Stomach (tissue), 9 donors: ENCODE measurements around the gene WDR26. TPM values are rescaled to one million over a fixed set of nuclear protein-coding genes. Genes with fewer than 3 reads are reported as not detected.

Experiments used
- DNase-seq, 2 donors: peaks; one replicate each; pipeline versions ENCODE4 v3.0.0 to v3.0.0-alpha.2; 2013 to 2019
- H3K27ac ChIP-seq, 5 donors: fragments of 200-600 bp in 4 of 5; sonication (generic) in 4 of 5; one replicate each; pipeline ENCODE4 v1.5.1; 2013 to 2019; ENCODE audit warnings: mild to moderate bottlenecking in 1 of 5, moderate library complexity in 1 of 5
- H3K27me3 ChIP-seq, 3 donors: fragments of 200-600 bp; sonication (generic); one replicate each; pipeline ENCODE4 v1.5.1; 2017 to 2019; ENCODE audit warnings: mixed run types in 1 of 3
- H3K36me3 ChIP-seq, 4 donors: fragments of 200-600 bp; sonication (generic); 1 replicate in 3 of 4; 2 replicates in 1 of 4; pipeline ENCODE4 v1.5.1; 2016 to 2019
- H3K4me1 ChIP-seq, 4 donors: fragments of 200-600 bp; sonication (generic); one replicate each; pipeline ENCODE4 v1.5.1; 2016 to 2019
- H3K4me3 ChIP-seq, 4 donors: fragments of 200-600 bp; sonication (generic) in 3 of 4; one replicate each; pipeline ENCODE4 v1.5.1; 2016 to 2019; ENCODE audit warnings: mild to moderate bottlenecking in 1 of 4
- H3K9me3 ChIP-seq, 4 donors: fragments of 200-600 bp; sonication (generic); one replicate each; pipeline ENCODE4 v1.5.1; 2016 to 2019
- CTCF ChIP-seq, 7 experiments: fragments of 450-650 bp in 4 of 7; fragments of 200-600 bp in 3 of 7; sonication (generic) in 3 of 7; IDR thresholded peaks; one replicate each; pipeline ENCODE4 v1.5.1; 2016 to 2019; ENCODE audit warnings: antibody characterized with exemption in 7 of 7, control low read depth in 2 of 7, mild to moderate bottlenecking in 1 of 7
- EP300 ChIP-seq: sonication (generic); formaldehyde crosslinking; IDR thresholded peaks from one replicate; pipeline ENCODE4 v1.6.1; 2017; ENCODE audit warnings: antibody characterized with exemption
- POLR2A ChIP-seq, 4 donors: fragments of 450-650 bp; IDR thresholded peaks; one replicate each; pipeline ENCODE4 v1.6.1; 2016; ENCODE audit warnings: antibody characterized with exemption in 4 of 4, control low read depth in 2 of 4, mild to moderate bottlenecking in 1 of 4, moderate library complexity in 1 of 4
- POLR2AphosphoS5 ChIP-seq, 3 donors: sonication (generic); formaldehyde crosslinking; IDR thresholded peaks; one replicate each; pipeline ENCODE4 v1.6.1; 2016; ENCODE audit warnings: antibody characterized with exemption in 3 of 3
- whole genome bisulfite sequencing, 5 donors: extraction: QIAGEN DNeasy Blood & Tissue Kit in 3 of 5; methylation state at CpG; one replicate each; pipeline versions ENCODE4 v1.1.5 to v1.1.7; 2013 to 2018; 5-methylcytosine and 5-hydroxymethylcytosine counted together
- intact Hi-C: fragments of 100-400 bp; cut with DNase I; formaldehyde crosslinking; loops from one replicate; pipeline ENCODE4 v1.15.1; 2023; ENCODE audit warnings: low total_unique reads
- polyA plus RNA-seq, 3 donors: library from polyadenylated mRNA; stranded (reverse); fragments of 200-250 nt; gene quantifications; one replicate each; pipeline ENCODE4 v1.2.3, GENCODE V29; 2013
- total RNA-seq, 5 donors: library from RNA; depleted of rRNA; stranded (reverse); fragments of >200 nt; gene quantifications; one replicate each; pipeline versions ENCODE4 v1.1.0 to v1.2.3, GENCODE V29; 2014 to 2016
- donor health status: healthy with polysubstance abuse.
- donor health status: Bipolar disorder and iron deficiency.
- donor health status: healthy.

Gene WDR26
- total and polyA plus RNA-seq, 8 donors = 17.0 to 154 (median 26.0) TPM

GRCh38 chr1:224377676-224378006 is 57.0 kb downstream of the WDR26 start:
- 69 to 84% (median 78%) methylated on average over 2 of the region's 2 CpGs for WGBS, 5 donors
- Histone ChIP-seq H3K4me3 (no peak overlapping the region), H3K36me3 (peaks cover 8 to 75% (median 67%) of the 10 kb centered on the region in 4 donors), H3K9me3 (no peaks in the 10 kb centered on the region), H3K27ac (peak overlapping the region in 2 of 5 donors; percentile 12 to 57), H3K4me1 (peaks cover 0 to 42% (median 6%) of the 10 kb centered on the region in 4 donors), H3K27me3 (no peaks in the 10 kb centered on the region)
- TF ChIP-seq POLR2AphosphoS5 (IDR thresholded peaks at IDR 0.05) = no peak
- TF ChIP-seq POLR2A (IDR thresholded peaks at IDR 0.05) = no peak
- no peak for TF ChIP-seq CTCF (IDR thresholded peaks at IDR 0.05)
- TF ChIP-seq EP300 = no peak
- no peak for DNase-seq
- intact Hi-C loops = no loop called here

GRCh38 chr1:224375059-224375458 is 59.5 kb downstream of the WDR26 start:
- WGBS, 5 donors = 74 to 89% (median 80%) methylated on average over 3 of the region's 3 CpGs
- H3K27me3 ChIP-seq = no peaks in the 10 kb centered on the region
- peaks cover 20 to 95% (median 92%) of the 10 kb centered on the region in 4 donors for H3K36me3 ChIP-seq
- intact Hi-C loops = no loop called here
- no peak overlapping the region for H3K27ac ChIP-seq
- no peaks in the 10 kb centered on the region for H3K9me3 ChIP-seq
- TF ChIP-seq CTCF (IDR thresholded peaks at IDR 0.05) = no peak
- TF ChIP-seq POLR2AphosphoS5 (IDR thresholded peaks at IDR 0.05) = no peak
- TF ChIP-seq POLR2A (IDR thresholded peaks at IDR 0.05) = no peak
- no peak for TF ChIP-seq EP300
- DNase-seq = no peak
- H3K4me1 ChIP-seq = peaks cover 0 to 32% (median 6%) of the 10 kb centered on the region in 4 donors
- no peak overlapping the region for H3K4me3 ChIP-seq

- no peaks in the 10 kb centered on the region for H3K9me3 ChIP-seq
- H3K27me3 ChIP-seq = no peaks in the 10 kb centered on the region
- H3K36me3 ChIP-seq = peaks cover 30 to 100% (median 99%) of the 10 kb centered on the region in 4 donors
- intact Hi-C loops = no loop called here
- H3K27ac ChIP-seq = no peak overlapping the region
- TF ChIP-seq EP300 (no peak), CTCF (IDR thresholded peaks at IDR 0.05) (no peak), POLR2A (IDR thresholded peaks at IDR 0.05) (no peak), POLR2AphosphoS5 (IDR thresholded peaks at IDR 0.05) (no peak)
- no peak for DNase-seq
- H3K4me1 ChIP-seq = peaks cover 0 to 20% (median 6%) of the 10 kb centered on the region in 4 donors
- 92 to 96% (median 94%) methylated on average over 5 of the region's 5 CpGs for WGBS, 5 donors
- no peak overlapping the region for H3K4me3 ChIP-seq
These were observed 61.5 kb downstream of the WDR26 start for GRCh38 chr1:224373008-224373590.

GRCh38 chr1:224368409-224368808 is 66.2 kb downstream of the WDR26 start:
- no peak for DNase-seq
- 71 to 86% (median 83%) methylated on average over 5 of the region's 5 CpGs for WGBS, 5 donors
- Histone ChIP-seq H3K27ac (no peak overlapping the region), H3K9me3 (no peaks in the 10 kb centered on the region), H3K27me3 (no peaks in the 10 kb centered on the region), H3K36me3 (peaks cover 41 to 96% (median 80%) of the 10 kb centered on the region in 4 donors), H3K4me1 (peaks cover 0 to 8% (median 0%) of the 10 kb centered on the region in 4 donors), H3K4me3 (no peak overlapping the region)
- intact Hi-C loops = no loop called here
- TF ChIP-seq EP300 (no peak), POLR2AphosphoS5 (IDR thresholded peaks at IDR 0.05) (no peak), CTCF (IDR thresholded peaks at IDR 0.05) (no peak), POLR2A (IDR thresholded peaks at IDR 0.05) (no peak)
